ENCODE measurements around the gene C1R.
A peak's percentile ranks its signal among the peaks of the same experiment; 100 is the strongest.

The C1R gene

DNA sequence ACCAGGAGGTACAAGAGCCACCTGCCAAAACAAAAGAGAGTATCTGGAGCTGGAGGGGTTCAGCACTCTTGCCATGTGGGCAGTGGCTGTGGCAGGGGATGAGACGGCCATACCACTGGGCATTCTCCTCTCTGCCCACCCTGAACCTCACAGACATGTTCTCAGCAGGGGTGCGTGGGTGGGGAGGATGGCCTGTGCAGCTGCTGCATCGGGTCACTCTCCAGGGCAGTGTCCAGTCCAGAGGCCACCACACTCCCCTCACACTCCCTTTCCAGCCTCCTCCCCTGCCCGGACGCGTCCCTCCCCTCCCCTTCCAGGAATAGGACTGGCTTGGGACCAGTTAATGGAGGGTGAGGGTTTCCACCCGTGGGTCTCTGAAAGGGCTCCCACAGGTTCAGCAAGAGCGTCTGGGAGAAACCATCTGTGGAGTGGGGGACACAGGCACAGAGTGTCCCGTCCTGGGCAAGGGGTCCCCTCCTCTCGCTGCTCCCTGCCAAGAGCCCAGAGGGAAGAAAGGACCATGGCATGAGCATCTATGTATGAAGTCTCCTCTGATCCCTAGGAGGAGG, 501 bp downstream of the C1R start:
- Histone ChIP-seq H3K9ac (ENCODE audit: low read length) (peak overlapping the region; percentile 58; the same call in 1 of the 2 replicates), H3K4me2 (ENCODE audit: low read depth, low read length) (peak overlapping the region; percentile 93), H3K79me2 (ENCODE audit: low read length) (no peaks in the 10 kb centered on the region), H3K4me3 (ENCODE audit: low read length) (peak overlapping the region; percentile 76), H4K20me1 (ENCODE audit: insufficient read depth, low read length) (no peaks in the 10 kb centered on the region), H3F3A (ENCODE audit: insufficient read depth, low read length) (no peaks in the 10 kb centered on the region), H3K4me1 (ENCODE audit: low read length) (peaks cover 5% of the 10 kb centered on the region; the same call in 1 of the 2 replicates), H2AFZ (ENCODE audit: low read length) (peak overlapping the region; percentile 99), H3K36me3 (replicated peaks; ENCODE audit: insufficient read depth, low read length) (no peaks in the 10 kb centered on the region), H3K27ac (ENCODE audit: low read length) (no peak overlapping the region), H3K9me2 (replicated peaks; ENCODE audit: insufficient read depth, low read length) (no peaks in the 10 kb centered on the region), H3K9me3 (replicated peaks; ENCODE audit: insufficient read depth, low read length) (no peaks in the 10 kb centered on the region), H3K27me3 (replicated peaks; ENCODE audit: insufficient read depth, low read length) (no peaks in the 10 kb centered on the region)
- TF ChIP-seq, protein P1, sequence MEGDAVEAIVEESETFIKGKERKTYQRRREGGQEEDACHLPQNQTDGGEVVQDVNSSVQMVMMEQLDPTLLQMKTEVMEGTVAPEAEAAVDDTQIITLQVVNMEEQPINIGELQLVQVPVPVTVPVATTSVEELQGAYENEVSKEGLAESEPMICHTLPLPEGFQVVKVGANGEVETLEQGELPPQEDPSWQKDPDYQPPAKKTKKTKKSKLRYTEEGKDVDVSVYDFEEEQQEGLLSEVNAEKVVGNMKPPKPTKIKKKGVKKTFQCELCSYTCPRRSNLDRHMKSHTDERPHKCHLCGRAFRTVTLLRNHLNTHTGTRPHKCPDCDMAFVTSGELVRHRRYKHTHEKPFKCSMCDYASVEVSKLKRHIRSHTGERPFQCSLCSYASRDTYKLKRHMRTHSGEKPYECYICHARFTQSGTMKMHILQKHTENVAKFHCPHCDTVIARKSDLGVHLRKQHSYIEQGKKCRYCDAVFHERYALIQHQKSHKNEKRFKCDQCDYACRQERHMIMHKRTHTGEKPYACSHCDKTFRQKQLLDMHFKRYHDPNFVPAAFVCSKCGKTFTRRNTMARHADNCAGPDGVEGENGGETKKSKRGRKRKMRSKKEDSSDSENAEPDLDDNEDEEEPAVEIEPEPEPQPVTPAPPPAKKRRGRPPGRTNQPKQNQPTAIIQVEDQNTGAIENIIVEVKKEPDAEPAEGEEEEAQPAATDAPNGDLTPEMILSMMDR (IDR thresholded peaks at IDR 0.05; ENCODE audit: low read length) = no peak
- TF ChIP-seq EZH2phosphoT487 (IDR thresholded peaks at IDR 0.05; ENCODE audit: low read length) = no peak
- TF ChIP-seq EZH2 (optimal IDR thresholded peaks at IDR 0.05; ENCODE audit: low read depth, low read length) = no peak
- DNase-seq = no peak

DNA sequence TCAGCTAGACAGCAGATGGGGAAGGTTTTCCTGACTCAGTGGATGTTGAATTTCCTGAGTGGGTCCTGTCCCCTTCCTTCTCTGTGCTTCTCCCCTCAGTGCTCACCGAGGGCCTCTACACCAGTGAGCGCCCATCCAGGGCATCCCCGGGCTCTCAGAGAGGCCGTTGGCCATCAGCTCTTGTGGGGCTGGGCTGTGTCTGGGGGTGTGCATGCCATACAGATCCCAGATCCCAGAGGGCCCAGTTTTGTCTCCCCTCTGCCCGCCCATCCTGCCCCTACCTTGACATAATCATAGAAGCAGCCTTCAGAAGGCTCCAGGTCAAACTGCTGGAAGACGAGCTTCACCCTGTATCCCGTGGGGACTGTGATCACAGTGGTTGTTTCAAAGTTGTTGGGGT, 1.1 kb downstream of the C1R start:
- Histone ChIP-seq H3K9ac (ENCODE audit: low read length) (no peak overlapping the region), H4K20me1 (ENCODE audit: insufficient read depth, low read length) (no peaks in the 10 kb centered on the region), H3F3A (ENCODE audit: insufficient read depth, low read length) (no peaks in the 10 kb centered on the region), H3K9me2 (replicated peaks; ENCODE audit: insufficient read depth, low read length) (no peaks in the 10 kb centered on the region), H2AFZ (ENCODE audit: low read length) (no peak overlapping the region), H3K27ac (ENCODE audit: low read length) (no peak overlapping the region), H3K4me3 (ENCODE audit: low read length) (no peak overlapping the region), H3K9me3 (replicated peaks; ENCODE audit: insufficient read depth, low read length) (no peaks in the 10 kb centered on the region), H3K36me3 (replicated peaks; ENCODE audit: insufficient read depth, low read length) (no peaks in the 10 kb centered on the region), H3K4me1 (ENCODE audit: low read length) (peaks cover 5% of the 10 kb centered on the region; the same call in 1 of the 2 replicates), H3K79me2 (ENCODE audit: low read length) (no peaks in the 10 kb centered on the region), H3K4me2 (ENCODE audit: low read depth, low read length) (no peak overlapping the region), H3K27me3 (replicated peaks; ENCODE audit: insufficient read depth, low read length) (no peaks in the 10 kb centered on the region)
- no peak for DNase-seq
- TF ChIP-seq EZH2phosphoT487 (IDR thresholded peaks at IDR 0.05; ENCODE audit: low read length) = no peak

DNA sequence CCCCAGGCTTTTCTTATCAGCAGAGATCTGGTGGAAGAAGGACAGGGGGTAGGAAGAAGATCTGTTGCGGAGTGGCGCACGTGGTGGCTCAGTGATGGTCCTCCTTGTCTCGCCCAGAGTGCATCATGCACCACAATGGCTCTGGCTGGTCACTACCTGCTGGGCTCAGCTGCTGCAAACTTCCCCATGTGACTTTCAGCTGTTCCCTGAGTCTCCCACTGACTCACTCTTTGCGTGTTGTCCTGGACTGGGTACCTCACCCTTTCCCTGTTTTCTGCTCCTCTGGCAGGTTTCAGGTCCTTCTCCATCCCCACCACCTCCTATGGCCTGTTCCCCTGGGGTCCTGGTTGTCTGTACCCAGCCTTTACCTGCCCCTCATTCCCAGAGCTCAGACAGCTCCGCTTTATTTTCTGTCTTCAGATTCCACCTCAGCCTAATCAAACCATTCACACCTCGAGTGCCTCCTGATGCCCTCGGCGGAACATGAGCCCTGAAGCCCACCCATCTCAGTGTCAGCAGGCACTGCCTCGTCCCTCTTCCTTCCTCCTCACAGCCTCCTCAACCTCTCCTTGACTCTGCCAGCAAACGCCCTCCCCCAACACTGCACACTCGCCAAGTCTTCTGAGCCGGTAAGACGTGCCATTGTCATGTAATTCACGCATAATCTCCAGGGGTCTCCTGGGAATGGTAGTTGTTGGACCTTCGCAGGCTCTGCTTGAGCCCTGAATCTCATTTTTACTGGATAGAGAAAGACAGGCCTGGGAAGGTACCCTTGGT, 1.8 kb downstream of the C1R start:
- Histone ChIP-seq H3K9me3 (replicated peaks; ENCODE audit: insufficient read depth, low read length) (no peaks in the 10 kb centered on the region), H3K9me2 (replicated peaks; ENCODE audit: insufficient read depth, low read length) (no peaks in the 10 kb centered on the region), H3F3A (ENCODE audit: insufficient read depth, low read length) (no peaks in the 10 kb centered on the region), H3K4me2 (ENCODE audit: low read depth, low read length) (no peak overlapping the region), H3K9ac (ENCODE audit: low read length) (no peak overlapping the region), H3K79me2 (ENCODE audit: low read length) (no peaks in the 10 kb centered on the region), H3K27me3 (replicated peaks; ENCODE audit: insufficient read depth, low read length) (no peaks in the 10 kb centered on the region), H2AFZ (ENCODE audit: low read length) (no peak overlapping the region), H4K20me1 (ENCODE audit: insufficient read depth, low read length) (no peaks in the 10 kb centered on the region), H3K27ac (ENCODE audit: low read length) (no peak overlapping the region), H3K4me3 (ENCODE audit: low read length) (no peak overlapping the region), H3K36me3 (replicated peaks; ENCODE audit: insufficient read depth, low read length) (no peaks in the 10 kb centered on the region), H3K4me1 (ENCODE audit: low read length) (peaks cover 5% of the 10 kb centered on the region; the same call in 1 of the 2 replicates)
- TF ChIP-seq EZH2 (optimal IDR thresholded peaks at IDR 0.05; ENCODE audit: low read depth, low read length) (no peak), EZH2phosphoT487 (IDR thresholded peaks at IDR 0.05; ENCODE audit: low read length) (no peak)
- TF ChIP-seq, protein P1 (IDR thresholded peaks at IDR 0.05; ENCODE audit: low read length) = no peak
- no peak for DNase-seq

Data from MM.1S (cell line).